Endothelial cell (in vitro differentiated cells): ENCODE measurements around the gene RBMS3. TPM values are rescaled to one million over a fixed set of nuclear protein-coding genes. Genes with fewer than 3 reads are reported as not detected.

Experiments used
- DNase-seq: peaks from one replicate; pipeline ENCODE4 v3.0.0; 2021; ENCODE audit warnings: low spot score
- H3K27ac Mint-ChIP-seq: one replicate; pipeline ENCODE4 v1.8.0; 2021; ENCODE audit warnings: mixed read lengths, inconsistent platforms; ENCODE audit not compliant: unreplicated experiment
- H3K27me3 Mint-ChIP-seq: one replicate; pipeline ENCODE4 v1.8.0; 2021; ENCODE audit warnings: mild to moderate bottlenecking, moderate library complexity, mixed read lengths, inconsistent platforms; ENCODE audit not compliant: unreplicated experiment
- H3K36me3 Mint-ChIP-seq: one replicate; pipeline ENCODE4 v1.8.0; 2021; ENCODE audit warnings: mild to moderate bottlenecking, low read depth, mixed read lengths, inconsistent platforms; ENCODE audit not compliant: unreplicated experiment
- H3K4me1 Mint-ChIP-seq: one replicate; pipeline ENCODE4 v1.8.0; 2021; ENCODE audit warnings: mild to moderate bottlenecking, mixed read lengths, inconsistent platforms; ENCODE audit not compliant: unreplicated experiment
- H3K4me3 Mint-ChIP-seq: one replicate; pipeline ENCODE4 v1.8.0; 2021; ENCODE audit warnings: mild to moderate bottlenecking, mixed read lengths, inconsistent platforms; ENCODE audit not compliant: unreplicated experiment
- H3K9me3 Mint-ChIP-seq: one replicate; pipeline ENCODE4 v1.8.0; 2021; ENCODE audit warnings: mixed read lengths, inconsistent platforms; ENCODE audit not compliant: unreplicated experiment
- total RNA-seq: library from RNA; stranded (reverse); fragmentation: NEBNext Ultra II Directional; extraction: Animal tissue kit (Norgen Biotek cat#: 25700); gene quantifications from one replicate; pipeline ENCODE4 v1.2.1, GENCODE V29; 2021; ENCODE audit not compliant: unreplicated experiment
- TF ChIP-seq, protein P1 (sequence below): fragments of 200-600 bp; sonication (generic); IDR thresholded peaks from one replicate; pipeline ENCODE4 v1.5.0; 2021; ENCODE audit warnings: antibody characterized with exemption; ENCODE audit not compliant: unreplicated experiment

RBMS3 gene
- total RNA-seq, 1 donor from 2014 or later, result 30.9 TPM

DNA sequence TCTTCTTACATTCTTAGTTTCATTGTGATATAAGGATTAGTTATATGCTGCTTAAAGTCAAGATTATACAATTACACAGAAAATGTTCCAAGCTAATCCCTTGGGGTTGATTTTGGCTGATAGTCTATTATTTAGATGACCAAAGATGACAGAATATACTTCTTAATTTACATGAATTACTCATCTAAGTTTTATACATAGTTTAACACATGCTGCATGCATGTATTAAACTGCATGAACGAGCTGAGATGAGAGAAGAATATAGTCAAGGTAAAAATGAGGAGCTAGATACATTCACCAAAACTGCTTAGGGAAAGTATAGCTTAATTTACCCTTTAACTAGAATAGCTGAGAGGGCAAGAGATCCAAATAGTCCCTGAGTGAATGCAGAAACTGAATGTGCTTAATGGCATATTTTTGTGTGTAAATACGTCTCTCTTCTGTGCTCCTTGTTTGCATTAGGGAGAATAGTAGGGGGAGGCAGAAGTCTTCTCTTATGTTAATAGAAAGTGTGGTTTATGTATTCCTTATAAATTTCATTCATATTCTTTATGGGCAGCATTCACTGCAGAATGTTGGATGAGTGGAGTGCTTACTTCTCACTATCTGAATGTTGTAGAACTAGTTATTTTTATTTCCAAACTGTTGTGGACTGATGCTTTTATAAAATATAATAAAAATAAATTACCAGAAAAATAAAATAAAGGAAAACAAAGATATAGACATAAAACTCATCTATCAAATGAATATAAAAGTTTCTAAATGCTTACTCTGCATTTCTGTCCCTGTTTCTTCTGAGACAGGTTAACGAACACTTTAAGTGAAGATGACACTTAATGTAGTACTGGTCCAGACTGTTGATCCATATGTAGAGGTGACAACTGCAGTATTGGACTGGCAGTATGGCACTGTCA is 327.8 kb downstream of the RBMS3 start:
- H3K9me3 Mint-ChIP-seq, result no peaks in the 10 kb centered on the region
- H3K27ac Mint-ChIP-seq, result no peak overlapping the region
- no peak overlapping the region for H3K4me3 Mint-ChIP-seq
- DNase-seq, result no peak
- no peaks in the 10 kb centered on the region for H3K4me1 Mint-ChIP-seq
- H3K36me3 Mint-ChIP-seq, result no peaks in the 10 kb centered on the region
- TF ChIP-seq, protein P1, sequence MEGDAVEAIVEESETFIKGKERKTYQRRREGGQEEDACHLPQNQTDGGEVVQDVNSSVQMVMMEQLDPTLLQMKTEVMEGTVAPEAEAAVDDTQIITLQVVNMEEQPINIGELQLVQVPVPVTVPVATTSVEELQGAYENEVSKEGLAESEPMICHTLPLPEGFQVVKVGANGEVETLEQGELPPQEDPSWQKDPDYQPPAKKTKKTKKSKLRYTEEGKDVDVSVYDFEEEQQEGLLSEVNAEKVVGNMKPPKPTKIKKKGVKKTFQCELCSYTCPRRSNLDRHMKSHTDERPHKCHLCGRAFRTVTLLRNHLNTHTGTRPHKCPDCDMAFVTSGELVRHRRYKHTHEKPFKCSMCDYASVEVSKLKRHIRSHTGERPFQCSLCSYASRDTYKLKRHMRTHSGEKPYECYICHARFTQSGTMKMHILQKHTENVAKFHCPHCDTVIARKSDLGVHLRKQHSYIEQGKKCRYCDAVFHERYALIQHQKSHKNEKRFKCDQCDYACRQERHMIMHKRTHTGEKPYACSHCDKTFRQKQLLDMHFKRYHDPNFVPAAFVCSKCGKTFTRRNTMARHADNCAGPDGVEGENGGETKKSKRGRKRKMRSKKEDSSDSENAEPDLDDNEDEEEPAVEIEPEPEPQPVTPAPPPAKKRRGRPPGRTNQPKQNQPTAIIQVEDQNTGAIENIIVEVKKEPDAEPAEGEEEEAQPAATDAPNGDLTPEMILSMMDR, result no peak
- H3K27me3 Mint-ChIP-seq, result no peaks in the 10 kb centered on the region

- no peak overlapping the region for H3K27ac Mint-ChIP-seq
- no peaks in the 10 kb centered on the region for H3K9me3 Mint-ChIP-seq
- H3K27me3 Mint-ChIP-seq, result peaks cover 2% of the 10 kb centered on the region
- H3K4me3 Mint-ChIP-seq, result no peak overlapping the region
- no peak for DNase-seq
- TF ChIP-seq, protein P1, result no peak
- H3K36me3 Mint-ChIP-seq, result no peaks in the 10 kb centered on the region
- no peaks in the 10 kb centered on the region for H3K4me1 Mint-ChIP-seq
Measured at GRCh38 chr3:29609328-29609811, 328.5 kb downstream of the RBMS3 start.

DNA sequence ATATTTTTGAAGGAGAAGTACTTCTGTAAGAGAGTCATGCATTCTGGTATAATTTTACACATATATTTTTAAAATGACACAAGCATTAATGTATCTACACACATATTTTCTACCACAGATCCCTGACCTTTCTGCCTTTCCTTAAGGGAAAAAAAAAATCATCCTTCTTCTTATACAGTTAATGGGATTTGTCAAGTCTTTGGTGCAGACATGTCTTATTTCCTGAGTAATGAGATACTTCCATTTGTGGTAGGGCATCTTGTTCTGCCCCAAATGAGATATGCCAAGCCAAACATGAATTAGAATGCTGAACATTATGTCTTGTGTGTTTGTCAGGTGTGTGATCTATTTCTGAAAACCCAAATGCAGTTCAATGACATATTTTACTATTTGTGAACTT is 329.9 kb downstream of the RBMS3 start:
- no peak overlapping the region for H3K4me3 Mint-ChIP-seq
- TF ChIP-seq, protein P1, result no peak
- no peaks in the 10 kb centered on the region for H3K4me1 Mint-ChIP-seq
- no peaks in the 10 kb centered on the region for H3K36me3 Mint-ChIP-seq
- peaks cover 2% of the 10 kb centered on the region for H3K27me3 Mint-ChIP-seq
- H3K9me3 Mint-ChIP-seq, result no peaks in the 10 kb centered on the region
- DNase-seq, result no peak
- no peak overlapping the region for H3K27ac Mint-ChIP-seq

- no peak overlapping the region for H3K4me3 Mint-ChIP-seq
- no peaks in the 10 kb centered on the region for H3K4me1 Mint-ChIP-seq
- H3K9me3 Mint-ChIP-seq, result no peaks in the 10 kb centered on the region
- no peak for DNase-seq
- no peaks in the 10 kb centered on the region for H3K36me3 Mint-ChIP-seq
- no peak overlapping the region for H3K27ac Mint-ChIP-seq
- TF ChIP-seq, protein P1, result no peak
- H3K27me3 Mint-ChIP-seq, result peaks cover 2% of the 10 kb centered on the region
Measured at GRCh38 chr3:29611252-29611651, 330.4 kb downstream of the RBMS3 start.

DNA sequence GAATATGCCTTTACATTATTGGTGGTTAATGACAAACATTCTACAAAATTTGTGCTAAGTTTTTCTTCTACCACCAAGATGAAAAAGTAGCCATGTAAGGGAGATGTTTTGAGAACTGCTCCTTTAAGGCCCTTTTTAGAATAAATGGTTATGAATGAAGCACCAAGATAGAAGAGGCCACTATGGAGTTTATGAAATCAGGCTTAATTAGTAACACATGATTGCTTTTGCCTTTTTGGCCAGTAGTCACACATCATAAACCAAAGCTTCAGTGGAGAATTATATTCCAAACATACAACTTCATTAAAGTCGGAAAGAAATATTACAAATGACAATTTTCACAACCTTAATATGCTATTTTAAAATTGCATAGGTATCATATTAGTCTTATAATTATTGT is 331.7 kb downstream of the RBMS3 start:
- Mint-ChIP-seq H3K36me3 (no peaks in the 10 kb centered on the region), H3K4me3 (no peak overlapping the region), H3K27me3 (peaks cover 2% of the 10 kb centered on the region), H3K4me1 (no peaks in the 10 kb centered on the region), H3K9me3 (no peaks in the 10 kb centered on the region), H3K27ac (no peak overlapping the region)
- TF ChIP-seq, protein P1, result no peak
- DNase-seq, result no peak
